H9 (cell line): ENCODE data around the gene NKPD1. TPM values are rescaled to one million over a fixed set of nuclear protein-coding genes. Genes with fewer than 3 reads are reported as not detected.

Experiments used
- DNase-seq: peaks from one replicate; pipeline ENCODE4 v3.0.0-alpha.2; 2017
- H2AFZ ChIP-seq: one replicate; pipeline ENCODE4 v1.6.1; 2013; ENCODE audit warnings: mild to moderate bottlenecking, low read length, control low read depth, moderate library complexity
- H2AK5ac ChIP-seq: 2 replicates; pipeline ENCODE4 v1.6.1; 2013; ENCODE audit warnings: low read length, control low read depth, mixed read lengths; ENCODE audit not compliant: insufficient read length
- H2BK120ac ChIP-seq: one replicate; pipeline ENCODE4 v1.6.1; 2013; ENCODE audit warnings: low read depth, mild to moderate bottlenecking, low read length, control low read depth, inconsistent platforms; ENCODE audit not compliant: poor library complexity, severe bottlenecking
- H2BK12ac ChIP-seq: 2 replicates; pipeline ENCODE4 v1.6.1; 2013; ENCODE audit warnings: low read length, control low read depth, mixed read lengths, low read depth; ENCODE audit not compliant: insufficient read length
- H2BK15ac ChIP-seq: 2 replicates; pipeline ENCODE4 v1.6.1; 2013; ENCODE audit warnings: low read depth, low read length, control low read depth
- H2BK20ac ChIP-seq: one replicate; pipeline ENCODE4 v1.6.1; 2013; ENCODE audit warnings: low read depth, mild to moderate bottlenecking, low read length, control low read depth, inconsistent platforms; ENCODE audit not compliant: poor library complexity, severe bottlenecking
- H2BK5ac ChIP-seq: 2 replicates; pipeline ENCODE4 v1.6.1; 2013; ENCODE audit warnings: low read length, control low read depth, mixed read lengths; ENCODE audit not compliant: insufficient read length
- H3K14ac ChIP-seq: 2 replicates; pipeline ENCODE4 v1.6.1; 2013; ENCODE audit warnings: low read length, control low read depth; ENCODE audit not compliant: insufficient read depth
- H3K18ac ChIP-seq: 2 replicates; pipeline ENCODE4 v1.6.1; 2013; ENCODE audit warnings: low read depth, mild to moderate bottlenecking, mixed read lengths, low read length, control low read depth; ENCODE audit not compliant: insufficient read length
- H3K23ac ChIP-seq: 2 replicates; pipeline ENCODE4 v1.6.1; 2013; ENCODE audit warnings: low read length, control low read depth, mixed read lengths, low read depth; ENCODE audit not compliant: insufficient read length
- H3K23me2 ChIP-seq: 2 replicates; pipeline ENCODE4 v1.6.1; 2013; ENCODE audit warnings: low read depth, mild to moderate bottlenecking, mixed read lengths, low read length, control low read depth; ENCODE audit not compliant: insufficient read length, poor library complexity, severe bottlenecking
- H3K27ac ChIP-seq: 2 replicates; pipeline ENCODE4 v1.5.1; 2013; ENCODE audit warnings: low read length, control low read depth, mixed read lengths, low read depth; ENCODE audit not compliant: insufficient read length
- H3K27me3 ChIP-seq: 2 replicates; pipeline ENCODE4 v1.6.1; 2013; ENCODE audit warnings: low read length, control low read depth, inconsistent platforms; ENCODE audit not compliant: insufficient read depth
- H3K4ac ChIP-seq: 2 replicates; pipeline ENCODE4 v1.6.1; 2013; ENCODE audit warnings: low read depth, mild to moderate bottlenecking, control low read depth, inconsistent platforms, low read length, moderate library complexity
- H3K4me1 ChIP-seq: 2 replicates; pipeline ENCODE4 v1.6.1; 2013; ENCODE audit warnings: low read length, control low read depth, inconsistent platforms; ENCODE audit not compliant: insufficient read depth
- H3K4me2 ChIP-seq: 2 replicates; pipeline ENCODE4 v1.6.1; 2013; ENCODE audit warnings: low read length, control low read depth, mixed read lengths; ENCODE audit not compliant: insufficient read length, insufficient read depth
- H3K56ac ChIP-seq: 2 replicates; pipeline ENCODE4 v1.6.1; 2013; ENCODE audit warnings: low read depth, mild to moderate bottlenecking, mixed read lengths, low read length, control low read depth; ENCODE audit not compliant: insufficient read length
- H3K79me1 ChIP-seq: 2 replicates; pipeline ENCODE4 v1.6.1; 2013; ENCODE audit warnings: low read depth, mild to moderate bottlenecking, moderate library complexity, low read length, control low read depth, inconsistent platforms; ENCODE audit not compliant: insufficient read depth, poor library complexity, severe bottlenecking
- H3K79me2 ChIP-seq: 2 replicates; pipeline ENCODE4 v1.6.1; 2013; ENCODE audit warnings: low read length, control low read depth, inconsistent platforms; ENCODE audit not compliant: insufficient read depth
- H3K9ac ChIP-seq: 2 replicates; pipeline ENCODE4 v1.6.1; 2013; ENCODE audit warnings: low read length, control low read depth, mixed read lengths; ENCODE audit not compliant: insufficient read length; ENCODE audit errors: extremely low read depth
- H3K9me3 ChIP-seq: one replicate; pipeline ENCODE4 v1.6.1; 2013; ENCODE audit warnings: low read depth, low read length, inconsistent platforms; ENCODE audit not compliant: control insufficient read depth
- H3T11ph ChIP-seq: one replicate; pipeline ENCODE4 v1.6.1; 2013; ENCODE audit warnings: mild to moderate bottlenecking, low read length, control low read depth, inconsistent platforms
- H4K20me1 ChIP-seq: one replicate; pipeline ENCODE4 v1.6.1; 2013; ENCODE audit not compliant: control insufficient read depth, insufficient read length, insufficient read depth
- H4K5ac ChIP-seq: 2 replicates; pipeline ENCODE4 v1.6.1; 2013; ENCODE audit warnings: low read depth, mild to moderate bottlenecking, mixed read lengths, low read length, control low read depth; ENCODE audit not compliant: insufficient read length
- H4K8ac ChIP-seq: replicated peaks from 2 replicates; pipeline ENCODE4 v1.6.1; 2013; ENCODE audit warnings: low read length, control low read depth, mixed read lengths, low read depth; ENCODE audit not compliant: insufficient read length
- H4K91ac ChIP-seq: 2 replicates; pipeline ENCODE4 v1.6.1; 2013; ENCODE audit warnings: low read depth, mild to moderate bottlenecking, moderate library complexity, mixed read lengths, low read length, control low read depth; ENCODE audit not compliant: insufficient read length
- H3K27ac Mint-ChIP-seq, 3 experiments: 2 replicates in 2 of 3; 3 replicates in 1 of 3; pipeline ENCODE4 v1.8.0; 2020 to 2021; ENCODE audit warnings: mixed read lengths in 3 of 3, mild to moderate bottlenecking in 1 of 3, moderate library complexity in 1 of 3
- H3K27me3 Mint-ChIP-seq: 2 replicates; pipeline ENCODE4 v1.8.0; 2021; ENCODE audit warnings: low read depth, mild to moderate bottlenecking, moderate library complexity, mixed read lengths
- H3K36me3 Mint-ChIP-seq, 3 experiments: 2 replicates in 2 of 3; 3 replicates in 1 of 3; pipeline ENCODE4 v1.8.0; 2020 to 2021; ENCODE audit warnings: low read depth in 3 of 3, mixed read lengths in 3 of 3; ENCODE audit not compliant: insufficient read depth in 1 of 3
- H3K4me1 Mint-ChIP-seq, 2 experiments: 2 replicates each; pipeline ENCODE4 v1.8.0; 2020; ENCODE audit warnings: mixed read lengths in 2 of 2
- H3K4me3 Mint-ChIP-seq, 2 experiments: 2 replicates in 1 of 2; 3 replicates in 1 of 2; pipeline ENCODE4 v1.8.0; 2020 to 2021; ENCODE audit warnings: mild to moderate bottlenecking in 2 of 2, mixed read lengths in 2 of 2, moderate library complexity in 1 of 2
- H3K9me3 Mint-ChIP-seq, 2 experiments: 2 replicates in 1 of 2; 3 replicates in 1 of 2; pipeline ENCODE4 v1.8.0; 2020; ENCODE audit warnings: mild to moderate bottlenecking in 2 of 2, mixed read lengths in 2 of 2, moderate library complexity in 1 of 2
- CTCF ChIP-seq: fragments of 200-600 bp; sonication (generic); conservative IDR thresholded peaks from 3 replicates; pipeline ENCODE4 v1.8.0; 2021; ENCODE audit warnings: antibody characterized with exemption, mild to moderate bottlenecking
- WGBS: extraction: QIAGEN DNeasy Blood & Tissue Kit; methylation state at CpG from one replicate; pipeline ENCODE4 v1.1.7; 2013; ENCODE audit warnings: missing lambda C conversion rate, low lambda C conversion rate, mixed read lengths; ENCODE audit not compliant: insufficient read length; ENCODE audit errors: extremely low coverage; 5-methylcytosine and 5-hydroxymethylcytosine counted together
- total RNA-seq: library from RNA; stranded (reverse); gene quantifications from 2 replicates; pipeline ENCODE4 v1.2.1, GENCODE V29; 2021

The NKPD1 gene
- total RNA-seq, 1 experiment from 2014 or later: 0.17 TPM

- Mint-ChIP-seq H3K4me3 (no peak overlapping the region), H3K4me1 (peaks cover 17 to 40% of the 10 kb centered on the region in 2 experiments), H3K27ac (peak overlapping the region in 1 of 3 experiments; percentile 28; a peak in 1 of 7 replicates), H3K9me3 (no peaks in the 10 kb centered on the region), H3K36me3 (peaks cover 0 to 4% (median 0%) of the 10 kb centered on the region in 3 experiments; a peak in 1 of 7 replicates), H3K27me3 (no peaks in the 10 kb centered on the region)
- H3T11ph ChIP-seq: no peak overlapping the region
- H3K18ac ChIP-seq: no peak overlapping the region
- H3K79me2 ChIP-seq: peaks cover 8% of the 10 kb centered on the region; the same call in 1 of the 2 replicates
- DNase-seq: no peak
- H2BK120ac ChIP-seq: no peak overlapping the region
- no peak overlapping the region for H2AFZ ChIP-seq
- no peaks in the 10 kb centered on the region; the same call in 1 of the 2 replicates for H3K4me1 ChIP-seq
- TF ChIP-seq CTCF: no peak
- H4K5ac ChIP-seq: no peak overlapping the region
- H3K4ac ChIP-seq: no peak overlapping the region
- H4K8ac ChIP-seq: no peak overlapping the region
- H3K56ac ChIP-seq: no peak overlapping the region
- H3K23me2 ChIP-seq: no peaks in the 10 kb centered on the region
- H2BK5ac ChIP-seq: no peak overlapping the region
- H2AK5ac ChIP-seq: no peak overlapping the region
- H3K27me3 ChIP-seq: no peaks in the 10 kb centered on the region
- no peak overlapping the region for H3K9ac ChIP-seq
- no peaks in the 10 kb centered on the region for H3K79me1 ChIP-seq
- no peak overlapping the region for H3K27ac ChIP-seq
- H2BK15ac ChIP-seq: no peak overlapping the region
- no peak overlapping the region for H3K4me2 ChIP-seq
- no peak overlapping the region for H4K91ac ChIP-seq
- no peak overlapping the region for H3K23ac ChIP-seq
- no peak overlapping the region; the same call in 1 of the 2 replicates for H3K14ac ChIP-seq
- no CpG with 5 or more reads among the region's 12 CpGs for WGBS
- H4K20me1 ChIP-seq: peaks cover 8% of the 10 kb centered on the region
- H2BK12ac ChIP-seq: no peak overlapping the region
- H2BK20ac ChIP-seq: no peak overlapping the region
- no peaks in the 10 kb centered on the region for H3K9me3 ChIP-seq
Observed at GRCh38 chr19:45117671-45118070, 43.1 kb downstream of the NKPD1 start.
